Stimulated activated memory B cell treated with anti-CD40 and anti-IgM and Interleukin-4, amounts not matched to agents 10 μg/mL and 1 μg/mL and 100 μg/mL, for 72 hours (primary cell): ENCODE measurements around the gene HCK.

ENCODE experiments used
- ATAC-seq: fragments of 150-1000 bp; cut with Tn5 transposase; 2 replicates; pipeline ENCODE4 v1.10.0; 2021
- H3K27ac Mint-ChIP-seq: one replicate; pipeline ENCODE4 v1.8.0; 2022; ENCODE audit warnings: mild to moderate bottlenecking, mixed read lengths
- H3K27me3 Mint-ChIP-seq: one replicate; pipeline ENCODE4 v1.8.0; 2022; ENCODE audit warnings: mixed read lengths
- H3K36me3 Mint-ChIP-seq: one replicate; pipeline ENCODE4 v1.8.0; 2022; ENCODE audit warnings: mixed read lengths
- H3K4me1 Mint-ChIP-seq: one replicate; pipeline ENCODE4 v1.8.0; 2022; ENCODE audit warnings: mixed read lengths
- H3K4me3 Mint-ChIP-seq: one replicate; pipeline ENCODE4 v1.8.0; 2022; ENCODE audit warnings: mild to moderate bottlenecking, moderate library complexity, mixed read lengths
- H3K9me3 Mint-ChIP-seq: one replicate; pipeline ENCODE4 v1.8.0; 2022; ENCODE audit warnings: mixed read lengths

HCK gene

GRCh38 chr20:32067234-32067821, 15.3 kb downstream of the HCK start:
- Mint-ChIP-seq H3K9me3 (no peaks in the 10 kb centered on the region), H3K27ac (no peak overlapping the region), H3K4me1 (peaks cover 43% of the 10 kb centered on the region), H3K4me3 (no peak overlapping the region), H3K27me3 (no peaks in the 10 kb centered on the region), H3K36me3 (peaks cover 9% of the 10 kb centered on the region)
- peak; percentile 54 for ATAC-seq

DNA sequence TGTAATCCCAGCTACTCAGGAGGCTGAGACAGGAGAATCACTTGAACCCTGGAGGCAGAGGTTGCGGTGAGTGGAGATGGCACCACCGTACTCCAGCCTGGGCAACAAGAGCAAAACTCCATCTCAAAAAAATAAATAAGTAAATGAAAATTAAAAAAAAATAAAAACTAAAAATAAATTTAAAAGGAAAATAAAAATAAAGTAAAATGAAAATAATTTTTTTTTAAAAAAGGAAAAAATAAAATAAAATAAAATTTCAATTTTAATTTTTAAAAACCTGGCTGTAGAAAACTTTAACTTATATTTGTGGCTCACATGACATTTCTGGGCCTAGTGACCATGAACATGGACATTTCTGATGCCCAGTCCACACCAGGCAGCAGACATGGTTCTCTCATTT, 16.1 kb downstream of the HCK start:
- no peak overlapping the region for H3K27ac Mint-ChIP-seq
- no peak for ATAC-seq
- H3K9me3 Mint-ChIP-seq = no peaks in the 10 kb centered on the region
- H3K27me3 Mint-ChIP-seq = no peaks in the 10 kb centered on the region
- peaks cover 10% of the 10 kb centered on the region for H3K36me3 Mint-ChIP-seq
- peaks cover 35% of the 10 kb centered on the region for H3K4me1 Mint-ChIP-seq
- H3K4me3 Mint-ChIP-seq = no peak overlapping the region

GRCh38 chr20:32069711-32070110, 17.7 kb downstream of the HCK start:
- Mint-ChIP-seq H3K9me3 (no peaks in the 10 kb centered on the region), H3K27me3 (no peaks in the 10 kb centered on the region), H3K36me3 (peaks cover 15% of the 10 kb centered on the region), H3K27ac (peak overlapping the region; percentile 33), H3K4me1 (peaks cover 31% of the 10 kb centered on the region), H3K4me3 (no peak overlapping the region)
- no peak for ATAC-seq

DNA sequence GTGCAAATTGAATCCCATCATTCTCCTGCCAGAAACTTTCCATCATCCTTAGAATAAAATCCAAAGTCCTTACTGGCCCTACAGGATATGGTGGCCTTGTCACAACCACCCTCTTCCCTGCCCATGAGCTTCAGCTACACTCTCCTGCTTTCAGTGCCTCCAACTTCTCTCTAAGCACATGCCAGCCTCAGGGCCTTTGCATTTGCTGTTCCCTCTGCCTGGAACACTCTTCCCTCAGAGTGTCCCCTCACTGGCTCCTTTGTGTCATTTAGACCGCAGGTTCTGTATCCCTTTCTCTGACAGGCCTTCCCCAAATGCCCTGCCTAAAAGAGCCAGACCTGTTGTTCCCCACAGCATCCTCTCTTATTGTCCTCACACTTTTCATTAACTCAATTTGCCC, 18.2 kb downstream of the HCK start:
- H3K4me3 Mint-ChIP-seq = no peak overlapping the region
- H3K4me1 Mint-ChIP-seq = peaks cover 31% of the 10 kb centered on the region
- no peaks in the 10 kb centered on the region for H3K27me3 Mint-ChIP-seq
- no peak for ATAC-seq
- H3K9me3 Mint-ChIP-seq = no peaks in the 10 kb centered on the region
- H3K36me3 Mint-ChIP-seq = peaks cover 17% of the 10 kb centered on the region
- H3K27ac Mint-ChIP-seq = peak overlapping the region; percentile 33

DNA sequence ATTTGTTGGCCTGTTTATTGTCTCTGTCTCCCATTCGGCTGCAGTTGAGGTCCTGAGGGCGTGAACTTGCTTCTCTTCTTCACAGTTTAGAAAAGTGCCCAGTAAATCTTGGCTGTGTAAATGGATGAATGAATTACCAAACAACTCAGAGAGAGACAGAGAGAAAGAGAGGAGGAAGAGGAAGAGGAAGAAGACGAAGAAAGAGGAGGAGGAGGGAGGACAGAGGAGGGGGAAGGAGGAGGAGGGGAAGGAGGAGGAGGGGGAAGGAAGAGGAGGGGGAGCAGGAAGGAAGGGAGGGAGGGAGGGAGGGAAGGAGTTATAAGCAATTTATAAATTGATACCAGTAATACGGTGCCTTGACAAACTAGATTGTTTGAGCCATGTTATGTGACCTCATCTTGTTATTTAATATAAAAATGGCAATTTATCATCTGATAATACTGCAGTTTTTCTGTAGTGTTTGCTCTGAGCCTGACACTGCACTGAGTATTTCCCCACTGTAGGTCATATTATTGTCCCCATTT, 18.7 kb downstream of the HCK start:
- Mint-ChIP-seq H3K27ac (no peak overlapping the region), H3K36me3 (peaks cover 21% of the 10 kb centered on the region), H3K27me3 (no peaks in the 10 kb centered on the region), H3K9me3 (no peaks in the 10 kb centered on the region), H3K4me3 (no peak overlapping the region), H3K4me1 (peaks cover 31% of the 10 kb centered on the region)
- no peak for ATAC-seq

- Mint-ChIP-seq H3K4me3 (no peak overlapping the region), H3K9me3 (no peaks in the 10 kb centered on the region), H3K4me1 (peaks cover 31% of the 10 kb centered on the region), H3K36me3 (peaks cover 29% of the 10 kb centered on the region), H3K27ac (no peak overlapping the region), H3K27me3 (no peaks in the 10 kb centered on the region)
- ATAC-seq = no peak
Measured at GRCh38 chr20:32071395-32072167, 19.5 kb downstream of the HCK start.

GRCh38 chr20:32072168-32072750, 20.2 kb downstream of the HCK start:
- H3K4me1 Mint-ChIP-seq = peaks cover 26% of the 10 kb centered on the region
- H3K27me3 Mint-ChIP-seq = no peaks in the 10 kb centered on the region
- no peak for ATAC-seq
- no peaks in the 10 kb centered on the region for H3K9me3 Mint-ChIP-seq
- H3K36me3 Mint-ChIP-seq = peaks cover 23% of the 10 kb centered on the region
- no peak overlapping the region for H3K27ac Mint-ChIP-seq
- H3K4me3 Mint-ChIP-seq = no peak overlapping the region

GRCh38 chr20:32075534-32075933, 23.5 kb downstream of the HCK start:
- no peaks in the 10 kb centered on the region for H3K27me3 Mint-ChIP-seq
- no peak for ATAC-seq
- peaks cover 4% of the 10 kb centered on the region for H3K4me1 Mint-ChIP-seq
- no peak overlapping the region for H3K27ac Mint-ChIP-seq
- H3K9me3 Mint-ChIP-seq = no peaks in the 10 kb centered on the region
- peaks cover 21% of the 10 kb centered on the region for H3K36me3 Mint-ChIP-seq
- no peak overlapping the region for H3K4me3 Mint-ChIP-seq

DNA sequence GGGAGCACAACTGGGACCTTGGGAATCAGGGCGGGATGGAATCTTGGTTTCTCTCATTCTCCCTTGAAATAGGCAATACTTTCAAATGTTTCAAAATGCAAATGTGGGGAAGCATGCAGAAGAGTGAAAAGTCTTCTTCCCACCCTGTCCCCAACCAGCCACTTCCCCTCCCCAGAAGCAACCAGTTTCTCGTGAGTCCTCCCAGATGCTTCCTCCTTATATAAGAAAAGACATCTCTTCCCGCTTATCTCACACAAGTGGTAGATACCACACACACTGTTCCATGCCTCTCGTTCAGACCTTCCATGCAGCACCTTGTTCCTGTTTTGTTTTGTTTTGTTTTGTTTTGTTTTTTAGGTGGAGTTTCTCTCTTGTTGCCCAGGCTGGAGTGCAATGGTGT, 25.1 kb downstream of the HCK start:
- ATAC-seq = no peak
- Mint-ChIP-seq H3K9me3 (no peaks in the 10 kb centered on the region), H3K4me1 (no peaks in the 10 kb centered on the region), H3K4me3 (no peak overlapping the region), H3K36me3 (peaks cover 21% of the 10 kb centered on the region), H3K27me3 (no peaks in the 10 kb centered on the region), H3K27ac (no peak overlapping the region)

GRCh38 chr20:32078322-32078721, 26.3 kb downstream of the HCK start:
- Mint-ChIP-seq H3K36me3 (peaks cover 22% of the 10 kb centered on the region), H3K27me3 (no peaks in the 10 kb centered on the region), H3K4me1 (no peaks in the 10 kb centered on the region), H3K4me3 (no peak overlapping the region), H3K27ac (no peak overlapping the region), H3K9me3 (no peaks in the 10 kb centered on the region)
- no peak for ATAC-seq

- Mint-ChIP-seq H3K36me3 (peaks cover 18% of the 10 kb centered on the region), H3K27ac (no peak overlapping the region), H3K4me3 (no peak overlapping the region), H3K4me1 (no peaks in the 10 kb centered on the region), H3K9me3 (no peaks in the 10 kb centered on the region), H3K27me3 (no peaks in the 10 kb centered on the region)
- no peak for ATAC-seq
Measured at GRCh38 chr20:32078791-32079190, 26.7 kb downstream of the HCK start.

- Mint-ChIP-seq H3K9me3 (no peaks in the 10 kb centered on the region), H3K4me3 (no peak overlapping the region), H3K27me3 (no peaks in the 10 kb centered on the region), H3K4me1 (no peaks in the 10 kb centered on the region), H3K27ac (no peak overlapping the region), H3K36me3 (peaks cover 18% of the 10 kb centered on the region)
- no peak for ATAC-seq
Measured at GRCh38 chr20:32079655-32080109, 27.6 kb downstream of the HCK start.

DNA sequence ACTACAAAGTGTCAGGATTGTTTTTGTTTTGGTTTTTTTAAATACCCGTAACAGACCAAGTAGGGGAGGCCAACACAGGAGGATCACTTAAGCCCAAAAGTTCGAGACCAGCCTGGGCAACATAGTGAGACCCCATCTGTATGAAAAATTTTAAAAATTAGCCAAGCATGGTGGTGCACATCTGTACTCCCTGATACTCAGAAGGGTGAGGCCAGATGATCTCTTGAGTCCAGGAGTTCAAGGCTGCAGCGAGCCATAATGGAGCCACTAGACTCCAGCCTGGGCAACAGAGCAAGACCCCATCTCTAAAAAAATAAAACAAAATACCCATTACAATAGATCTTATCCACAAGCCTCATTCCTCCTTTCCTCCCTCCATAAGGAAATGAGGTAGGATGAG, 28.7 kb downstream of the HCK start:
- Mint-ChIP-seq H3K9me3 (no peaks in the 10 kb centered on the region), H3K36me3 (peaks cover 12% of the 10 kb centered on the region), H3K27me3 (no peaks in the 10 kb centered on the region), H3K4me3 (no peak overlapping the region), H3K4me1 (no peaks in the 10 kb centered on the region), H3K27ac (no peak overlapping the region)
- ATAC-seq = no peak

DNA sequence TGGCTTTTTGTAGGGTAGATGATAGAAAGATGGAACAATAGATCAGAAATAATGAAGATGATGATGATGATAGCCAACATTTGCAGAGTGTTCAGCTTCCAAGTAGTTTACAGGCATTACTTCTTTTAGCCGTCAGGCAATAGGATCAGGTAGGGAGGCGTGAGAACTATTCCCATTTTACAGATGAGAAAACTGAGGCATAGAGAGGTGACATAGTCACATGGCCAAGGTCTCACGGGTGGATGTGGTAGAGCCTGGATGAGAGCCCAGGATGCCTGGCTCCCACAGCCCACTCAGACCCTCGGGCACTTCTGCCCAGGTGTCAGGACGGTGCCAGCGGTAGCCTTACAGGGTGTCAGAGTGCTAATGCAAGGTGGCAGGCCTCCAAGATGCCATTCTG, 31.4 kb downstream of the HCK start:
- Mint-ChIP-seq H3K4me1 (peaks cover 13% of the 10 kb centered on the region), H3K4me3 (no peak overlapping the region), H3K9me3 (no peaks in the 10 kb centered on the region), H3K36me3 (peaks cover 14% of the 10 kb centered on the region), H3K27me3 (no peaks in the 10 kb centered on the region), H3K27ac (no peak overlapping the region)
- ATAC-seq = no peak

- H3K4me1 Mint-ChIP-seq = peaks cover 34% of the 10 kb centered on the region
- H3K9me3 Mint-ChIP-seq = no peaks in the 10 kb centered on the region
- no peaks in the 10 kb centered on the region for H3K27me3 Mint-ChIP-seq
- no peak overlapping the region for H3K27ac Mint-ChIP-seq
- H3K4me3 Mint-ChIP-seq = no peak overlapping the region
- no peak for ATAC-seq
- H3K36me3 Mint-ChIP-seq = peaks cover 20% of the 10 kb centered on the region
Measured at GRCh38 chr20:32087070-32087469, 35.0 kb downstream of the HCK start.

- H3K4me1 Mint-ChIP-seq = peaks cover 34% of the 10 kb centered on the region
- H3K27me3 Mint-ChIP-seq = no peaks in the 10 kb centered on the region
- no peak overlapping the region for H3K4me3 Mint-ChIP-seq
- no peak for ATAC-seq
- peaks cover 16% of the 10 kb centered on the region for H3K36me3 Mint-ChIP-seq
- no peaks in the 10 kb centered on the region for H3K9me3 Mint-ChIP-seq
- no peak overlapping the region for H3K27ac Mint-ChIP-seq
Measured at GRCh38 chr20:32088759-32089158, 36.7 kb downstream of the HCK start.
